ENCODE data around the gene U2SURP. TPM values are rescaled to one million over a fixed set of nuclear protein-coding genes. Genes with fewer than 3 reads are reported as not detected.
A peak's percentile ranks its signal among the peaks of the same experiment; 100 is the strongest.

Gene U2SURP
- total RNA-seq, 1 donor from 2014 or later, result 152 TPM

DNA sequence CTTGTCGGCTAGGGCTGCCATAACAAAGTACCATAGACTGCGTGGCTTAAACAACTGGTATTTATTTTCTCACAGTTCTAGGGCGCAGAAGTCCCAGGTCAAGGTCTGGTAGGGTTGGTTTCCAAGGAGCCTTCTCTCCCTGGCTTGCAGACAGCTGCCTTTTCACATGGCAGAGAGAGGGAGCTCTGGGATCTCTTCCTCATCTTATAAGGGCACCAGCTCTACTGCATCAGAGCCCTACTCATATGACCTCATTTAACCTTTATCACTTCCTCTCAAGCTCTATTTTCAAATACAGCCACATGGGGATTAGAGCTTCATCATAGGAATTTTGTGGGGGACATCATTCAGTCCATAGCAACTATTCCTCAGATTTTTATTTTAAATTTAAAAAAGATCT, 20.3 kb upstream of the U2SURP start:
- Mint-ChIP-seq H3K4me3 (no peak overlapping the region), H3K9me3 (no peaks in the 10 kb centered on the region), H3K4me1 (peaks cover 23% of the 10 kb centered on the region), H3K27ac (ENCODE audit: unreplicated experiment) (no peak overlapping the region), H3K27me3 (ENCODE audit: low read depth) (no peaks in the 10 kb centered on the region), H3K36me3 (ENCODE audit: low read depth) (no peaks in the 10 kb centered on the region)
- TF ChIP-seq, protein P1, sequence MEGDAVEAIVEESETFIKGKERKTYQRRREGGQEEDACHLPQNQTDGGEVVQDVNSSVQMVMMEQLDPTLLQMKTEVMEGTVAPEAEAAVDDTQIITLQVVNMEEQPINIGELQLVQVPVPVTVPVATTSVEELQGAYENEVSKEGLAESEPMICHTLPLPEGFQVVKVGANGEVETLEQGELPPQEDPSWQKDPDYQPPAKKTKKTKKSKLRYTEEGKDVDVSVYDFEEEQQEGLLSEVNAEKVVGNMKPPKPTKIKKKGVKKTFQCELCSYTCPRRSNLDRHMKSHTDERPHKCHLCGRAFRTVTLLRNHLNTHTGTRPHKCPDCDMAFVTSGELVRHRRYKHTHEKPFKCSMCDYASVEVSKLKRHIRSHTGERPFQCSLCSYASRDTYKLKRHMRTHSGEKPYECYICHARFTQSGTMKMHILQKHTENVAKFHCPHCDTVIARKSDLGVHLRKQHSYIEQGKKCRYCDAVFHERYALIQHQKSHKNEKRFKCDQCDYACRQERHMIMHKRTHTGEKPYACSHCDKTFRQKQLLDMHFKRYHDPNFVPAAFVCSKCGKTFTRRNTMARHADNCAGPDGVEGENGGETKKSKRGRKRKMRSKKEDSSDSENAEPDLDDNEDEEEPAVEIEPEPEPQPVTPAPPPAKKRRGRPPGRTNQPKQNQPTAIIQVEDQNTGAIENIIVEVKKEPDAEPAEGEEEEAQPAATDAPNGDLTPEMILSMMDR (conservative IDR thresholded peaks at IDR 0.05), result no peak
- no peak for DNase-seq (ENCODE audit: low read depth, low spot score)

DNA sequence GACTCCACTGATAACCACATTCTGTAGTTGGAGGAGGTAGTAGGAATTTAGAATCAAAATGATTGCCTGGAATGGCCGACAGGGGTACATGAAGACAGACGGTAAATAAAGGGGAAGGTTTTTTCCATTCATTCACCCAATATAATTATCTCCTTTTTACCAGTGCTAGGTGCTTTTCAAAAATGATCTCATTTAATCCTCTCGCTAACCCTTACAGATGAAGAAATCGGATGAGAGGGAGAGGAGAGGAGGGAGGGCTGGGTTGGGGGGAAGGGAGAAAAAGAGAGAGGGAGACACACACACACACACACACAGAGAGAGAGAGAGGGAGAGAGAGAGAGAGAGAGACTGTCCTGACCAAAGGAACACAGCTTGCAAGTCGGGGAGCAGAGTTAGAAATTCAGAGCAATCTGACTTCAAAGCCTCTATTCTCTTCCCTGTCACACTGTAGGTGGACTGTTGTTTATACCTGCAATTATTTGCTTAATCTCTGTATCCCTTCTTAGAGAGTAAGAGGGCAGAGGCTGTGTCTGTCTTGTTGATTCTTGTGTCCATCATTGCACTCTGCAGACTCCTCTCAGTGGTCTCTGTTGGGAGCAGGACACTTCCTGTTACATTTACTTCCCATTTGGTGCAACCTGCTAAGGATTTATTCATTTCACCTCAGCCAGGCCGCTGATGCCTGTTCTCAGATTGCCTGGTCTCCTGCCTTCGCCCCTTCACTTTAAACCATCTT, 19.2 kb upstream of the U2SURP start:
- peaks cover 13% of the 10 kb centered on the region for H3K4me1 Mint-ChIP-seq
- TF ChIP-seq, protein P1 (conservative IDR thresholded peaks at IDR 0.05), result no peak
- no peak overlapping the region for H3K4me3 Mint-ChIP-seq
- no peaks in the 10 kb centered on the region for H3K36me3 Mint-ChIP-seq (ENCODE audit: low read depth)
- H3K27ac Mint-ChIP-seq (ENCODE audit: unreplicated experiment), result no peak overlapping the region
- no peak for DNase-seq (ENCODE audit: low read depth, low spot score)
- no peaks in the 10 kb centered on the region for H3K27me3 Mint-ChIP-seq (ENCODE audit: low read depth)
- no peaks in the 10 kb centered on the region for H3K9me3 Mint-ChIP-seq

DNA sequence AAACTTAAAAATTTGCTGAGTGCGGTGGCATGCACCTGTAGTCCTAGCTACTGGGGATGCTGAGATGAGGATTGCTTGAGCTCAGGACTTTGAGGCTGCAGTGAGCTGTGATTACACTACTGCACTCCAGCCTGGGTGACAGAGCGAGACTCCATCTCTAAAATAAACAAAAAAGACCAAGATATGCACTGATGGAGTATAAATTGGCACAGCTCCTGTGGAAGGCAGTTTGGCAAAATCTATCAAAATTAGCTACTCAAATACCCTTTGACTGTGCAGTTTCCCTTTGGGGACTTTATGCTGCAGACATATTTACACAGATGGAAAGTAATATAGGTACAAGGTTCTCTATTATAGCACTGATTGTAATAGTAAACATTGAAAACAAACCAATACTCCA, 18.1 kb upstream of the U2SURP start:
- Mint-ChIP-seq H3K27ac (ENCODE audit: unreplicated experiment) (no peak overlapping the region), H3K27me3 (ENCODE audit: low read depth) (no peaks in the 10 kb centered on the region), H3K36me3 (ENCODE audit: low read depth) (no peaks in the 10 kb centered on the region), H3K4me1 (peaks cover 12% of the 10 kb centered on the region), H3K9me3 (no peaks in the 10 kb centered on the region), H3K4me3 (no peak overlapping the region)
- TF ChIP-seq, protein P1 (conservative IDR thresholded peaks at IDR 0.05), result no peak
- no peak for DNase-seq (ENCODE audit: low read depth, low spot score)

DNA sequence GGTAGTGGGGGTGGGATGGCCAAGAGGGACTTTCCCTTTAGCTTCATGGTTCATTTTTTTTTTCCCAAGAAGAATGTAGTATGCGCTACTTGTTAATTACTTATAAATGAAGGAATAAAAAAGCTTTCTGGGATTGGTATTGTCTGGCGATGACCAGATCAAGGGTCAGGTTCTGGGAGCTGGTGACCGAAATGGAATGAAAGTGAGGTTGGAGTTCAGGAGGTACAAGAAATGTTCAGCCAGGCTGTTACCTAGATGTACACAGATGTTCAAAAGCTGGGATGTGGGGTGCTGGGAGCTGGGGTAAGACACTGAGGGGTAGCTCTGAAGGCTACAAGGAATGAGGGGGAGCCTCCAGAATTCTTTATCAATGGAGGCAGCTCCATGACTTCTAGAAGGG, 17.1 kb upstream of the U2SURP start:
- Mint-ChIP-seq H3K4me1 (peaks cover 12% of the 10 kb centered on the region), H3K4me3 (no peak overlapping the region), H3K36me3 (ENCODE audit: low read depth) (no peaks in the 10 kb centered on the region), H3K27ac (ENCODE audit: unreplicated experiment) (no peak overlapping the region), H3K27me3 (ENCODE audit: low read depth) (no peaks in the 10 kb centered on the region), H3K9me3 (no peaks in the 10 kb centered on the region)
- TF ChIP-seq, protein P1 (conservative IDR thresholded peaks at IDR 0.05), result no peak
- DNase-seq (ENCODE audit: low read depth, low spot score), result no peak

DNA sequence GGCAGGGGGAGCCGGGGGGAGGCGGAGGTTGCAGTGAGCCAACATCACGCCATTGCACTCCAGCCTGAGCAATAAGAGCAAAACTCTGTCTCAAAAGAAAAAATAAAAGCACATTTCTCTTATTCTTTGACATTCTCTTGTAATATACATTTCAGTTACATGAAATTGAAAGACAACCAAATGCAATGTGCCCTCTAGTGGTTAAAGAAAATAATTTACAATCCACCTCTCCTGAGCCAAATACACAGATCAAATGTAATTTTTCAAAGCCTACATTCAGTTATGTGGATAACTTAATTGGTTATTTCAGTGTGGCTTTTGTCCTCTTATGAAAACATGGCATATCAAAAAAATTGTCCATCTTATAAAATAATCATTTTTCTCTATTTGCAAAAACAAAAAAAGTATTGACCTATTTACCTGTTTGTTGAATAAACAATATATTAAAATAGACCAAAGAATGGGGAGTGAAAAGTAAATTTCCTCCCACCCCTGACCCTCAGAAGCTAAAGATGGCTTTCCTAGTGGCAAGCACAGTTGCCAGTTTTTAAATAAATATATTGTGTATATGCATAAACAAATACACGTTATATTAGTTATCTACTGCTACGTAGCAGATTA, 14.2 kb upstream of the U2SURP start:
- no peak for DNase-seq (ENCODE audit: low read depth, low spot score)
- Mint-ChIP-seq H3K27me3 (ENCODE audit: low read depth) (no peaks in the 10 kb centered on the region), H3K36me3 (ENCODE audit: low read depth) (no peaks in the 10 kb centered on the region), H3K4me1 (peaks cover 7% of the 10 kb centered on the region), H3K9me3 (no peaks in the 10 kb centered on the region), H3K4me3 (no peak overlapping the region), H3K27ac (ENCODE audit: unreplicated experiment) (no peak overlapping the region)
- TF ChIP-seq, protein P1 (conservative IDR thresholded peaks at IDR 0.05), result peak; percentile 84

Data from neural crest cell (in vitro differentiated cells).